Lower leg skin (tissue), 3 donors: Measurements from ENCODE around the gene XYLT1.

Experiments
- CTCF ChIP-seq, 3 donors: fragments of 450-650 bp; IDR thresholded peaks; one replicate each; pipeline ENCODE4 v1.5.1; 2016; ENCODE audit warnings: antibody characterized with exemption in 3 of 3, mild to moderate bottlenecking in 3 of 3, moderate library complexity in 2 of 3
- POLR2A ChIP-seq, 2 donors: fragments of 450-650 bp; IDR thresholded peaks; one replicate each; pipeline ENCODE4 v1.6.1; 2016 to 2017; ENCODE audit warnings: antibody characterized with exemption in 2 of 2, mild to moderate bottlenecking in 1 of 2, moderate library complexity in 1 of 2

- TF ChIP-seq CTCF (IDR thresholded peaks at IDR 0.05) (no peak), POLR2A (IDR thresholded peaks at IDR 0.05) (no peak)
Measured at GRCh38 chr16:17194190-17194780, 276.5 kb downstream of the XYLT1 start.
